Left ventricle myocardium inferior (tissue), 1 donor: ENCODE results near the gene TPRG1. TPM values are rescaled to one million over a fixed set of nuclear protein-coding genes. Genes with fewer than 3 reads are reported as not detected.

Source experiments
- DNase-seq: peaks from one replicate; pipeline ENCODE4 v3.0.0-alpha.2; 2020
- H3K27ac ChIP-seq: fragments of 200-600 bp; replicated peaks from 2 replicates; pipeline ENCODE4 v1.8.0; 2021
- H3K27me3 ChIP-seq: fragments of 200-600 bp; 2 replicates; pipeline ENCODE4 v1.8.0; 2021; ENCODE audit warnings: low read depth
- H3K36me3 ChIP-seq: fragments of 200-600 bp; 2 replicates; pipeline ENCODE4 v1.8.0; 2021
- H3K4me1 ChIP-seq: fragments of 200-600 bp; 2 replicates; pipeline ENCODE4 v1.8.0; 2021
- H3K4me3 ChIP-seq: fragments of 200-600 bp; 2 replicates; pipeline ENCODE4 v1.8.0; 2021; ENCODE audit warnings: mild to moderate bottlenecking, moderate library complexity
- H3K9me3 ChIP-seq: fragments of 200-600 bp; replicated peaks from 2 replicates; pipeline ENCODE4 v1.8.0; 2021
- CTCF ChIP-seq: fragments of 200-600 bp; IDR thresholded peaks from 2 replicates; pipeline ENCODE4 v1.8.0; 2021; ENCODE audit warnings: antibody characterized with exemption, mild to moderate bottlenecking, borderline replicate concordance
- intact Hi-C: fragments of 100-400 bp; cut with micrococcal nuclease; formaldehyde crosslinking; loops from one replicate; pipeline ENCODE4 v1.11.0; 2022
- total RNA-seq: library from RNA; stranded (reverse); fragmentation: NEBNext Ultra II Directional; extraction: Animal tissue kit (Norgen Biotek cat#: 25700); gene quantifications from one replicate; pipeline ENCODE4 v1.2.1, GENCODE V29; 2021
- donor health status: DM: no; HTN: yes; CAD: no; lungs with severe emphysema.

TPRG1 gene
- total RNA-seq, 1 donor from 2014 or later: 1.5 TPM

- no peak overlapping the region for H3K27ac ChIP-seq
- DNase-seq: no peak
- H3K9me3 ChIP-seq: no peaks in the 10 kb centered on the region
- no peaks in the 10 kb centered on the region for H3K4me1 ChIP-seq
- no peaks in the 10 kb centered on the region for H3K27me3 ChIP-seq
- no peak for TF ChIP-seq CTCF
- no peak overlapping the region for H3K4me3 ChIP-seq
- no peaks in the 10 kb centered on the region for H3K36me3 ChIP-seq
- intact Hi-C loops: no loop called here
Measured at GRCh38 chr3:189170559-189170958, 1.2 kb upstream of the TPRG1 start.

- Histone ChIP-seq H3K4me3 (no peak overlapping the region), H3K36me3 (no peaks in the 10 kb centered on the region), H3K9me3 (no peaks in the 10 kb centered on the region), H3K4me1 (no peaks in the 10 kb centered on the region), H3K27me3 (no peaks in the 10 kb centered on the region), H3K27ac (no peak overlapping the region)
- no peak for DNase-seq
- intact Hi-C loops: no loop called here
- no peak for TF ChIP-seq CTCF
Measured at GRCh38 chr3:189172668-189173419, 1.1 kb downstream of the TPRG1 start.

- Histone ChIP-seq H3K4me1 (no peaks in the 10 kb centered on the region), H3K36me3 (no peaks in the 10 kb centered on the region), H3K4me3 (no peak overlapping the region), H3K9me3 (peaks cover 26% of the 10 kb centered on the region), H3K27me3 (no peaks in the 10 kb centered on the region), H3K27ac (no peak overlapping the region)
- intact Hi-C loops: no loop called here
- no peak for DNase-seq
- TF ChIP-seq CTCF: no peak
Measured at GRCh38 chr3:189184566-189184965, 12.8 kb downstream of the TPRG1 start.

GRCh38 chr3:189186101-189186500, 14.3 kb downstream of the TPRG1 start:
- H3K27ac ChIP-seq: peak overlapping the region; percentile 57
- DNase-seq: no peak
- no peak for TF ChIP-seq CTCF
- H3K9me3 ChIP-seq: peaks cover 20% of the 10 kb centered on the region
- H3K4me1 ChIP-seq: no peaks in the 10 kb centered on the region
- no peaks in the 10 kb centered on the region for H3K27me3 ChIP-seq
- H3K36me3 ChIP-seq: no peaks in the 10 kb centered on the region
- H3K4me3 ChIP-seq: no peak overlapping the region
- intact Hi-C loops: no loop called here

GRCh38 chr3:189188466-189188865, 16.7 kb downstream of the TPRG1 start:
- Histone ChIP-seq H3K4me3 (no peak overlapping the region), H3K36me3 (no peaks in the 10 kb centered on the region), H3K27ac (peak overlapping the region; percentile 46), H3K4me1 (no peaks in the 10 kb centered on the region), H3K9me3 (peaks cover 24% of the 10 kb centered on the region), H3K27me3 (no peaks in the 10 kb centered on the region)
- TF ChIP-seq CTCF: no peak
- DNase-seq: no peak
- intact Hi-C loops: no loop called here
